DMS153 treated with DMSO at 0.1 percent for 48 hours (cell line): ENCODE measurements around the gene QRFP.
A peak's percentile ranks its signal among the peaks of the same experiment; 100 is the strongest.

Experiments
- DNase-seq: peaks from one replicate; lab custom pipeline; 2025; ENCODE audit not compliant: unreplicated experiment; lab: John Stamatoyannopoulos, UW

The QRFP gene, protein sequence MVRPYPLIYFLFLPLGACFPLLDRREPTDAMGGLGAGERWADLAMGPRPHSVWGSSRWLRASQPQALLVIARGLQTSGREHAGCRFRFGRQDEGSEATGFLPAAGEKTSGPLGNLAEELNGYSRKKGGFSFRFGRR

DNA sequence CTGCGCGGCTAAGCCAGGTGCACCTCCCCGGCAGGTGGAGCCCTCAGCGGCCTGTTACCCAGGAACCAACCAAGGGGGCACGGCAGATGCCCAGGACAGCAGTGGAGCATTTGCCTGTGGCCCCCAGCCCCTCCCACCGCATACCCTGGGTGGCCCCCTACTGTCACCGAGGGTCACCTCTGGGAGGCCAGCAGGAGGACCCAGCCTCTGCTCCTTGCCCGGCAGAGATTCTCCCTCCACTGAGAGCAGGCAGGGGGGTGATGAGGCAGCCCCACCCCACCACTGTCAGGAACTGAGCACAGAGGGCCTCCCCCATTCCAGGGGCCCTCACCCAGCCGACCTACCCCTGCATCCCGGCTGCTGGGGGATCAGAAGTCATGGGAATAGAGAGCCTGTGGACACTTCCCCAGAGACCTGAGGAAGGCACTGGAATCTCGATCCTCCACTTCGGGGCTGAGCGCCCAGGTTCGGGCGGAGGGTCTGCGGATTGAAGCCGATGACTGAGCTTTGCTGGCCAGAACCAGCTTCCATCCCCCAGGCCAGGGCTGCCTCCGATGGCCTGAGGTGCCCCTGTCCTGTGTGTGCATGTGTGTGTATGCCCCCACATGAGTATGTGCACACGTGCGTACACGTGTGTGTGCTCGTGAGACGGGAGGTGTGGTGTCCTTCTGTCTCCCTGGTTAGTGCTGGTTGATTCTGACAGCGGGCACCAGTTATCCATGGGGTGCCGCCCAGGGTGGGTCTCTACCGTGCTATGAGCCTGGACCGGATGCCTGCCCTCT is at the start of gene QRFP:
TSS of gene QRFP (minus strand) at position 580 of the 782 bp plus-strand sequence. CDS start 2,974 bp downstream, outside the sequence.
- DNase-seq = no peak

DNA sequence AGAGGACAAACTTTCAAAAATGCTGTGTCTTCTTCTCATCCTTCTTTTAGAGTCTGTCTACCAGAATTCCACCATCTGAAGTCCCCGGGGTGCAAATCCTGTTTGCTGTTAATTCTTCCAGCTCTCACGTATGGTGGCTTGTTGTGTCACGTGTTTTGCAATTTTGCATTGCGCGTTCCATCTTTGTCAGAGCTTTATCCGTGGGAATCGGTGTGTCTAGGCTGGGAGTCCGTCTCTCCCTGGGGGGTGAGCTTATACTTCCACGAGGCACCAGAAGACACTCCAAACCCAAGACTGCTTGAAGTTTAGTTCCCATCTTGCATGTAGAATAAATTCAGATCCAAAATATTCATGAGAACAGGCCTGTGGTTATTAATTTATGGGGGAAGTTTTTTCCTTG is 48.6 kb upstream of the QRFP start:
- DNase-seq = no peak

- DNase-seq = no peak
Measured at GRCh38 chr9:130944510-130945058, 48.0 kb upstream of the QRFP start.

DNA sequence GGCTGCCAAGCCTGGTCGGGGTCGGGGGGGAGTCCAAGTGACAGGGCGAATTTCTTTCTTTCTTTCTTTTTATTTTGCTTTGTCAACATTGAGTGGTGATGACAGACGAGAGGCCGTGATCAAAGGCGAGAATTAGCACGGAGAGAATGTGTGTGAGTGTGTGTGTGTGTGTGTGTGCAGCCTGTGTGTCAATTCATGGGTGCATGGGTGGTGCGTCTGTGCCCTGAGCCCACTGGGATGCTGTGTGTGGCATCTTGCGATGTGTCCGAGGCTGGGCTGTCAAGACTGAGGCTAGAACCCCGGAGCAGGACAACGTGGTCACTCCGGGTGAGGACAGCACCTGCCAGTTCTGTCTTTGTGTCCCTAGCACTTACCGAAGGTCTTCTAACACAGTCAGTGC is 47.2 kb upstream of the QRFP start:
- DNase-seq = no peak

DNA sequence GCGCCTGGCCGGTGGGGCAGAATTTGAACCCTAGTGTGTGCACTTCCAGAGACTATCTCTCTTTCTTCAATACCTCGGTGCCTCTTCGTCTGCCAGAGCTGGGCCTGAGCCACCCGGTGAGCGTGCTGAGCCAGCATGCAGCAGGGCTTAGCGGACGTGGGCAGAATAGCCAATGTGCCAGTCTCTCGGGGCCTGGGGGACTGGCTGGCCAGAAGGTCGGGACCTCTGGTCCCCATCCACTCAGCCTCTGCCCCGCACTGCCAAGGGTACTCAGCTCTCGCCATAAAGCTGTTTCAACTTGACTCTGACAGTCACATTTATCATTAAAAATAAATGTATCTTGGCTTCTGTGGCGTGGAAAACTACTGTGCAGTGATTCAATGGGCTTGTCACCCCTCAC is 46.6 kb upstream of the QRFP start:
- DNase-seq = no peak

GRCh38 chr9:130942679-130943078 is 46.1 kb upstream of the QRFP start:
- no peak for DNase-seq

DNA sequence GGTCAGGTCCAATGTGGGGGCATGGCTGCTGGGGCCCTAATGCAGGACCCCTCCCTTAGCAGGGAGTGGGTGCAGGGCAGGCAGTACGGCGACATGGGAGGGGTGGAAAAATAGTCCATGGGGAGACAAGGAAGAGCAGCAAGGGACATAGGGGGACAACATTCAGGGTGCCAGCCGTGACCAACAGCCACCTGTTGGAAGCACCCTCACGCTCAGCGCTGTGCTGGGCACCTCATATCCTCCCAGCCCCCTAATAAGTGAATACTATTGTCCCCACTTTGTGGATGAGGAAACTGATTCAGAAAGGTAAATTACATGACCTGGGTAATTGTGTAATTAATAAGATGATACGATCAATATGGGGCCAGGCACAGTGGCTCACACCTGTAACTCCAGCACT is 45.5 kb upstream of the QRFP start:
- DNase-seq = no peak

DNA sequence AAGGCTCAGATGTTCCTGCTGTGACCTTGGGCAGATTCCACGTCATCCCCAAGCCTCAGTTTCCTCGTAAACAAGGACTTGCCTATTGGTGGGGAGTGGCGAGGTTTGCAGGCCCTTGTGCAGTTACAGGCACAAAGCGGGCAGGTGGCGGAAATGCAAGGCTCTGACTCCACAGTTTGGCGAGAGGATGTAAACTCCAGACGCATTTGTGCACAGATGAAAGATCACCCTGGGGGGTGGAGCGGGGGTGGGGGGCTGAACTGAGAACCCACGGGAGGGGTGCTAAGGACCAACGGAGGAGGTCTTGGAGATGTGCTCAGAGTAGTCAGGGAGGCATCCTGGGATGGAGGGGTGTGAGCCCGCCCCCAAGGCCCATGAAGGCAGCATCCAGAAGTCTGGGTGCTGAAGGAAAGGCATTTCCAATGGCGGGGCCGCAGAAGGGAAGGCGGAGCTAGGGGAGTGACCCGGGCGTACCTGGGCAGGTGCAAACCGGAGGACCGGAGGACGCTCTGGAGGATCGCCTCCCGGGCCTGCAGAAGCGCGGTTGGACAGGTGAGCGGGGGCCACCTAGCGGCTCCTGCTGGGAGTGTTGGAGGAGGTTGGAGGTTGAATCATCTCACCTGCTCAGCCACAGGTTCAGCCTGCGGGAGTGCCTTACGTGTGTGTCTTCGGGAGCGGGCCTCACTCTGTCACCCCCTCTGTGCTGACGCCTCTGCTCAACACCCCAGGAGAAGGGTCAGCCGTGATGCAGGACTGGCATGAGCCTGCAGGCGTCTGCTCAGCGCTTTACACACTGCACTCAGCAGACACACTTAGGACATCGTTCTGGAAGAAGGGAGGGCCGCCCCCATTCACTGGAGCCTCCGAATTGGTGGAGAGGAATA is 44.3 kb upstream of the QRFP start:
- peak; percentile 86 for DNase-seq

DNA sequence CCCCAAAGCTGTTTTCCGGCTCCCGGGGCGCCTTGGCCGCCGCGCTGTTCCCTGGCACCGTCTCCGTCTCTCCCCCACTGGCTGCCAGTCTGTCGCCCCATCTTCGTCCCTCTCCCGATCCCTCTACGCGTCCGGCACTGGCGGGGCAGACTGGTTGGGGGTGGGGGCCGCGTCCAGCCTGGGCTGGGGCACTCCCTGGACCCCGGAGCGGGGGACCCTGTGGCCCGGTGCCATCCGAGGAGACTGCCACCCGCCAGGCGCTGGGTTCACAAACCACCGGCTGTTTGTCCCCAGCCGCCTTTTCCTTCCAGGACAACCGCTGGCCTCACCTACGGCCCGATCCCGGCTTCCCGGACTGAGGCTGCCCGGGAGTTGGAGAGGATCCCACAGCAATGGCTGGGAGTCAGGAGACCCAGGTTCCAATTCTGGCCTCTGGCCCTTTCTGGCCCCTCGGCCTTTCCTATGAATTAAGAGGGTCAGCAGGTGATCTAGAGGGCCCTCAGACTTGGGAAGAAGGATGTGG is 43.5 kb upstream of the QRFP start:
- DNase-seq = no peak

DNA sequence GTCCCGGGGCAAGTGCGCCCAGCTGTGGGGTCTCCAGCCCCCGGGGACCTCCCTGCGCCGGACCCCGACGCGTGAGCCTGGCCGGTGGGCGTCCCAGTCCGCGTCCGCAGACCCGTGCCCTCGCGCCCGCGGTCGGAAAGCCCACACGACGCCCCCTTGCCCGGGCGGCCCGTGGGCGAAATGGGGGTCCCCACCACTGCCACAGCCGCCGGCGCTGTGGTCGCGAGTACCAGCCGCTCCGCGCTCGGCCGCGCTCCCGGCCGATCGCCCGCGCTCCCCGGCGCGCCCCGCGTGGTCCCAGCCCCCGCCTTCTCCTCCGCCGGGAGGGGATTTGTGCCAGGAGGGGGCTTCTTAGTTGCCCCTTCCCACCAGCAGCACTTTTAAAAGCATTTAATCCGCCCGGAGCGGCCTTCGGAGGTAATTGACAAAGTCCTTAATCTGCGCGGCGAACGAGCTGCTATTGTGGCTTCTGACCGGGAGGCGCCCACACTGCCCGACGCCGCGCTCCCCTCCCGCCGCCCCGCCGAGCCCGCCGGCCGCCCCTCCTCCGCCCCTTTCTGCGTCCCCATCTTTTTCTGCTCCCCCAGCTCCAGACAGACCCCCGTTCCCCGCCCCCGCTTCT is 42.9 kb upstream of the QRFP start:
- no peak for DNase-seq

GRCh38 chr9:130938652-130939404 is 42.2 kb upstream of the QRFP start, which contains the start of gene FIBCD1:
TSS of gene FIBCD1 (minus strand) at chr9:130939247. CDS start at chr9:130938607, 640 bp downstream.
- DNase-seq = no peak

GRCh38 chr9:130938184-130938651 is 41.6 kb upstream of the QRFP start:
- DNase-seq = no peak

DNA sequence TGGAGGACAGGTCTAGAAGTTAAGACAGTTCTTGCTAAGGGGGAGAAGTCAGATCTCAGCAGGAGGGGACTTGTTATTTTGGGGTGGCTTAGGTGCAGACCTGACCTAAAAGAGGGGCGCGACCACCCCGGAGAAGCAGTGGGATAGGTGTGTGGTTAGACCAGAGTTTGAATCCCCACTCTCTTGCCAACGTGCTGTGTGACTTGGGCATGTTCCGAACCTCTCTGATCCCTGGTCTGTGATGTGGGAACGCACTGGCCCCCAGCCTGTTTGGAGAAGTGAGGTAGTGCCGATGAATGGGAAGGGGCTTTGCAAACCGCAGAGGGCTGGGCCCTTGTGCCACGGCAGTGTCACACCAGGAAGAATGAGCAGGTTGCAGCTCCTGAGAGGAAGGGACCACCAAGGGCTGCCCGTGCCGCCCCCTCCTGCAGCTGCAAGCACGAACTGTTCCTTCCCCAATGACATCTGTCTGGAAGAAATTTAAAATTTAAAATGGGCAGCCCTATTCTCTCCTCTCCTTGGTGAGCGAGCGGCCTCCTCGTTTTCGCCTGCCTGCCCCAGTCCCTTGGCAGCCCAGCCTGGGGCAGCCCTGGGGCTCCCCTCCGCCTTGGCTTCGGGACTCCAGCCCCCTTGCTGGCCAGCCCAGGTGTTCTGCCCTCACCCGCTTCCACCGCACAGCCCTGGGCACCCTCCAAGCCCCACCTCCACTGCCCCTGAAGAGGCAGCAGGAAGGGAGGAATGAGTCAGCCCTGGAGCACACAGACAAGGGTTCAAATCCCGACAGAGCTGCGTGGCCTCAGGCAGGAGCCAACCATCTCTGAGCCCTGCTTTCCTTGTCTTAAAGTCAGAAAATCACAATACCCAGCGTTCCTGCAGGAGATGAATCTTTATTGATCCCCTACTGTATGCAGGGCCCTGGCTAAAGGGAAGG is 40.8 kb upstream of the QRFP start:
- DNase-seq = no peak

GRCh38 chr9:130936285-130937117 is 39.9 kb upstream of the QRFP start:
- DNase-seq = no peak

- DNase-seq = no peak
Measured at GRCh38 chr9:130935648-130936271, 39.1 kb upstream of the QRFP start.

- no peak for DNase-seq
Measured at GRCh38 chr9:130934702-130935647, 38.4 kb upstream of the QRFP start.
